ENCODE measurements around the gene PDE4D.

DNA sequence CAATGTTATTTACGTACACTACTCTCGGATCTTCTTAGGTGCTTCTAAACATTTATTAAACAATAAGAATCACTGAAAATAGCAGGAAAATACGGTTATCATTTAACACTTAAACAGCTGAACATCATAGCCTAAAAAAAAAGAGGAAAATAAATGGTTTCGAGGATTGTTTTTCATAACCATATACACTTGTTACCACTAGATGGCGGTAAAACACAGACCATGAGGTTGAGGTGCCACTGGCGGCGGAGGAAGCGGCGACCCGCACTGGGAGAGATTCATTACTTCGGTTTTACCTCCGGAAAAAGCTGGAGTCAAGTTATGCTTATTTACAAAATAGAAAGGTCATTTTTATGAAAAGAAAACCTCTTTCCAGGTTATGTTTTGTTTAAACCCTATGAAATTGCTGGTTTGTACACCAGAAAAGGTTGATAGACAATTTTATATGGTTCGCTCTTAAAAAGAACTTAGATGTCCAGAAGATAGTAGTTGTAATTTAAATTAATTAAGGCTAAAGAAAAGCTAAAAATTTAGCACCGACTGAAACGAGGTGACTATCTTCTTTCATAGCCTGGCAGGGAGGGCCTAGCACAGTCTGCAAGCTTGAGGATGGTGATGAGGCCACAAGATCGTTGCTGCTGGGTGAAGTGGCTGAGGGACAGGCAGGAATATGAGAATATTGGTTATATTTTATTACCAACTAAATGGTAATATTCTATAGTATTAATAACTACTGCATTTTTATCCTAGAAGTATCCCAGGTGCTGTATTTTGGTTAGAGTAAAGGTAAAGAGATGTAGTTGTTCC lies 704.9 kb downstream of the PDE4D start:
- TF ChIP-seq, protein P1, sequence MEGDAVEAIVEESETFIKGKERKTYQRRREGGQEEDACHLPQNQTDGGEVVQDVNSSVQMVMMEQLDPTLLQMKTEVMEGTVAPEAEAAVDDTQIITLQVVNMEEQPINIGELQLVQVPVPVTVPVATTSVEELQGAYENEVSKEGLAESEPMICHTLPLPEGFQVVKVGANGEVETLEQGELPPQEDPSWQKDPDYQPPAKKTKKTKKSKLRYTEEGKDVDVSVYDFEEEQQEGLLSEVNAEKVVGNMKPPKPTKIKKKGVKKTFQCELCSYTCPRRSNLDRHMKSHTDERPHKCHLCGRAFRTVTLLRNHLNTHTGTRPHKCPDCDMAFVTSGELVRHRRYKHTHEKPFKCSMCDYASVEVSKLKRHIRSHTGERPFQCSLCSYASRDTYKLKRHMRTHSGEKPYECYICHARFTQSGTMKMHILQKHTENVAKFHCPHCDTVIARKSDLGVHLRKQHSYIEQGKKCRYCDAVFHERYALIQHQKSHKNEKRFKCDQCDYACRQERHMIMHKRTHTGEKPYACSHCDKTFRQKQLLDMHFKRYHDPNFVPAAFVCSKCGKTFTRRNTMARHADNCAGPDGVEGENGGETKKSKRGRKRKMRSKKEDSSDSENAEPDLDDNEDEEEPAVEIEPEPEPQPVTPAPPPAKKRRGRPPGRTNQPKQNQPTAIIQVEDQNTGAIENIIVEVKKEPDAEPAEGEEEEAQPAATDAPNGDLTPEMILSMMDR (conservative IDR thresholded peaks at IDR 0.05; ENCODE audit: low read length): peak; percentile 88
- no peak for TF ChIP-seq EZH2phosphoT487 (IDR thresholded peaks at IDR 0.05; ENCODE audit: borderline replicate concordance, low read depth, low read length)
